Left colon (tissue), 2 donors: ENCODE results near the gene WDR38. TPM values are rescaled to one million over a fixed set of nuclear protein-coding genes. Genes with fewer than 3 reads are reported as not detected.

Experiments used
- ATAC-seq: fragments of 200-7000 bp; cut with Tn5 transposase; one replicate; pipeline ENCODE4 v1.9.1; 2020; ENCODE audit warnings: mild to moderate bottlenecking, moderate library complexity
- DNase-seq, 2 donors: peaks; one replicate each; pipeline ENCODE4 v3.0.0-alpha.2; 2020
- intact Hi-C, 2 donors: fragments of 100-400 bp; cut with DNase I in 1 of 2; cut with micrococcal nuclease in 1 of 2; formaldehyde crosslinking; loops; one replicate each; pipeline versions ENCODE4 v1.11.2 to v1.14.0; 2022; cut with DNase I, micrococcal nuclease
- long read RNA-seq: library from polyadenylated mRNA; unstranded; transcript quantifications from one replicate; pipeline ENCODE4 v2.0.0, GENCODE V29; 2021
- total RNA-seq, 2 donors: library from RNA; stranded (reverse); fragmentation: NEBNext Ultra II Directional; extraction: Animal tissue kit (Norgen Biotek cat#: 25700); gene quantifications; one replicate each; pipeline ENCODE4 v1.2.1, GENCODE V29; 2021
- donor health status: DM: no; HTN: no; CAD: no.
- donor health status: DM: yes; HTN: yes; CAD: no.

WDR38 gene, protein sequence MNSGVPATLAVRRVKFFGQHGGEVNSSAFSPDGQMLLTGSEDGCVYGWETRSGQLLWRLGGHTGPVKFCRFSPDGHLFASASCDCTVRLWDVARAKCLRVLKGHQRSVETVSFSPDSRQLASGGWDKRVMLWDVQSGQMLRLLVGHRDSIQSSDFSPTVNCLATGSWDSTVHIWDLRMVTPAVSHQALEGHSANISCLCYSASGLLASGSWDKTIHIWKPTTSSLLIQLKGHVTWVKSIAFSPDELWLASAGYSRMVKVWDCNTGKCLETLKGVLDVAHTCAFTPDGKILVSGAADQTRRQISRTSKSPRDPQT
- not detected for total RNA-seq
- long read RNA-seq: 0 reads

DNA sequence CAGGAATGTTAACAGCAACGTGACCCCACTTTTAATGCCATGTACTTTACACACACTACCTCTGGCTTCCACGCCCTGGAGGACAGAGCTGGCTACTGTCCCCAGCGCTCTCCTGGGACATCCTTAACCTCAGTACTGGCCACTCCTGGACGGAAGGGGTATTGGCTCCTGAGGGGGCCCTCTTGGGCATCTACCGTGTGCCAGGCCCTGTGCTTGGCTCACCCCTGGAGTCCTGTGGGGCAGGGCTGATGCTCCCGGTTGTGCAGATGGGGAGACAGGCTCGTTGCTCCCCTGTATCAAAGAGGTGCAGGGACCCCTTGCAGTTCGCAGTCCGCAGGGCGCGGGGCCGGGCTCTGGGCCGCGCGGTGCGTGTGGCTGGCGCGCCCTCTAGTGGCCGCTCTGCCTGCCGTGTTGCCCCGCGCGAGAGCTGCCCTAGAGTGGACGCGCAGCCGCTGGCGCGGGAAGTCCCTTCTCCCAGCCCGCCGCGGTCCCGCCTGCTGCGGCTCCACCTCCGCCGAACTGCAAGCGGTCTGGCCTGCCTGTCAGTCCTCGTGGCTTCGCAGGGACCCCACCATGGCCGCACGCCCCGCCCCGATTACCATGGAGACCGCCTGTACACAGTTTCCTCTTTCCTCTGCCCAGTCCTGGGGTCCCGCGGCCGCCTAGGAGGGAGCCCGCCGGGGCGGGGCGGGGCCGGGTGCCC is at the start of gene WDR38:
WDR38 (plus strand) TSS at position 632 of the 703 bp plus-strand sequence. CDS start 72 bp downstream, outside the sequence.
- DNase-seq (peak; percentile 66 to 82), ATAC-seq (peak; percentile 87)
- intact Hi-C loops: loop anchor here (2.0 to 5.0 kb wide), 2 partner anchors 78 to 81 kb away; partner anchors contain the start of gene NR6A1 (in 1 of the 2)

DNA sequence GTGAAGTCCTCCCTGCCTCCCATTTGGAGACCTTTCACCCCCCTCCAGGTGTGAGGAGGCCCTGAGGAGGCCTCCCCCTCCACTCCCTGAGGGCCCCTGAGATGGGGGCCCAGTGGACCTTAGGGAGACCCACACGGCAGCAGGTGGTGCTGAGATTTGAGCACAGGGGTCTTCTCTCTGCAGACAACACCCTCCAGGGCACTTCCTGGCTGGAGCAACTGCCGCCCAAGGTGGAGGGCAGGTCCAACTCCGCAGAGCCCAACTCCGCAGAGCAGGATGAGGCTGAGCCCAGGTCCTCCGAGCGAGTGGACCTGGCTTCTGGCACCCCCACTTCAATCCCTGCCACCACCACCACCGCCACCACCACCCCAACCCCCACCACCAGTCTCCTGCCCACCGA is 49.3 kb upstream of the WDR38 start:
- ATAC-seq (no peak), DNase-seq (no peak)
- intact Hi-C loops: no loop called here

DNA sequence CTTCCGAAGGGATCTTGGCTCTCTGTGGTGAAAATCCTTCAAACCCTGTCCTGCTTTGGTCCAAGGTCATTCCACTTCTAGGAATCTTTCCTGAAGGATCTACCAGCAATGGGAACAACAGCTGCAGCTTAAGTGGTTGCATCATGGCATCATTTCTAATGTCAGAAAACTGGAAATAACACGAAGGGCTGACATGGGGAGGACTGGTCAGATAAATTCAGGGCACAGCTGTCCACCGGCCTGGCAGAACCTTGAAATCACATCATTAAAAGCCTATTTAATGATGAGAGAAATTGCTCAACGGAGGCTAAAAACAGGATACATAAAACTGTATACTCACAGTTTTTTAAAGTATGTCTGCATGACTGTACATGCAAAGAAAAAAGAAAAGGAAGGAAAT is 48.1 kb upstream of the WDR38 start:
- intact Hi-C loops: no loop called here
- no peak for ATAC-seq
- DNase-seq: no peak

DNA sequence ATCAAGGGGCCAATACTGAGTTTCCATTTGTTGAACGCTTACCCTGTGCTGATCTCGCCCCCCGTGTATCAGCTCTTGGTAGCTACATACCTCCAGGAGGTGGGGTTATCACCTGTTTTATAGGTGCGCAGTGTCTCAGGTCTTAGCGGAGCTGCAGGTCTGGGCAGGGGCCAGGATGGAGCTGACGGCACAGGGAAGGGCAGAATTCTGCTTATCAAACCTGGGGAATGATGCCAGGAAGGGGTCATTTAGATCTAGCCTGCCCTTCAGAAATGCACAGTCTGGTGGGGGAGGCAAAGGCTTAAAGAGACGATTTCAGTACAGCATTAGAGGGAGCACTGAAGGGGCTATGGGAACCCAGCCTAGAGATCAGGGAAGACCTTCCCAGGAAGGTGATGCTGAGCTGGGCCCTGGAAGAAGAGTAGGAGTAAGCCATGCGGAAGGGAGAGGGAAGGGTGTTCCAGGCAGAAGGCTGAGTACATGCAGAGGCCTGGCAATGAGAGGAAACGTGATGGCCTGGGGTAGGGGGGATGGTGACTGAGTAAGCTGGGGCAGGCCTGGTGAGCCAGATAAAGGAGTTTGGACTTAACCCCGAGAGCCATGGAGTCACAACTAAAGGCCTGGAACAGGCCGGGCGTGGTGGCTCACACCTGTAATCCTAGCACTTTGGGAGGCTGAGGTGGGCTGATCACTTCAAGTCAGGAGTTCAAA is 44.9 kb upstream of the WDR38 start:
- ATAC-seq: no peak
- intact Hi-C loops: no loop called here
- no peak for DNase-seq

DNA sequence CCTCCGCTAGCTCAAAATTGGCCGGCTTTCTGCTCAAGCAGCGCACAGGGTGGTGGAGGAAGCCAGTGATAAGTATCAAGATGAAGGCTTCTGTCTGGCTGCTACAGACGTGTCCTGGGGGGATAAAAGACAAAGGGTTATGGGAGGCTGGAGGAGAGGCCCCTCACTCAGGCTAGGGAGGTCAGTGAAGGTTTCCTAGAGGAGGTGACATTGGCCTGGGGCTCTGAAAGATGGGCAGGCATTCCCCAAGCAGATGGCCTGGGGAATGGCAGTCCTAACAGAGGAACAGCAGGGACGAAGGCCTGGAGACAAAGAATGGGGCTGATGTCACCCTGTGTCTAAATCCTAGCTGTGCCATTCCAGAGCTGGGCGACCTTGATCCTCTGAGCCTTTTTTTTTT is 44.0 kb upstream of the WDR38 start:
- DNase-seq (no peak), ATAC-seq (no peak)
- intact Hi-C loops: no loop called here

DNA sequence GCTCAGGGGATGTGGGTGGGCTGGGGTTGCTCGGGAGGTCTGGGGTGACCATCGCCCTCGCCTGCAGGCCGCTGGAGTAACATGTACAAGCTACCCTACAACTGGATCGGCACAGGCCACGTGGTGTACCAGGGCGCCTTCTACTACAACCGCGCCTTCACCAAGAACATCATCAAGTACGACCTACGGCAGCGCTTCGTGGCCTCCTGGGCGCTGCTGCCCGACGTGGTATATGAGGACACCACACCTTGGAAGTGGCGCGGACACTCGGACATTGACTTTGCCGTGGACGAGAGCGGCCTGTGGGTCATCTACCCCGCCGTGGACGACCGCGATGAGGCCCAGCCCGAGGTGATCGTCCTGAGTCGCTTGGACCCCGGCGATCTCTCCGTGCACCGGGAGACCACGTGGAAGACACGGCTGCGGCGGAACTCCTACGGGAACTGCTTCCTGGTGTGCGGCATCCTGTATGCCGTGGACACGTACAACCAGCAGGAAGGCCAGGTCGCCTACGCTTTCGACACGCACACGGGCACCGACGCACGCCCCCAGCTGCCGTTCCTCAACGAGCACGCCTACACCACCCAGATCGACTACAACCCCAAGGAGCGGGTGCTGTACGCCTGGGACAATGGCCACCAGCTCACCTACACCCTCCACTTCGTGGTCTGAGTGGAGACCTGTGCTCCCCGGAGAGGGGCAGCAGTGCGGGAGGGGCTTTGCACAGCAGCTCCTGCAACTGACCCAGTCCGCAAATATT is 43.3 kb upstream of the WDR38 start:
- intact Hi-C loops: no loop called here
- DNase-seq (no peak), ATAC-seq (no peak)

DNA sequence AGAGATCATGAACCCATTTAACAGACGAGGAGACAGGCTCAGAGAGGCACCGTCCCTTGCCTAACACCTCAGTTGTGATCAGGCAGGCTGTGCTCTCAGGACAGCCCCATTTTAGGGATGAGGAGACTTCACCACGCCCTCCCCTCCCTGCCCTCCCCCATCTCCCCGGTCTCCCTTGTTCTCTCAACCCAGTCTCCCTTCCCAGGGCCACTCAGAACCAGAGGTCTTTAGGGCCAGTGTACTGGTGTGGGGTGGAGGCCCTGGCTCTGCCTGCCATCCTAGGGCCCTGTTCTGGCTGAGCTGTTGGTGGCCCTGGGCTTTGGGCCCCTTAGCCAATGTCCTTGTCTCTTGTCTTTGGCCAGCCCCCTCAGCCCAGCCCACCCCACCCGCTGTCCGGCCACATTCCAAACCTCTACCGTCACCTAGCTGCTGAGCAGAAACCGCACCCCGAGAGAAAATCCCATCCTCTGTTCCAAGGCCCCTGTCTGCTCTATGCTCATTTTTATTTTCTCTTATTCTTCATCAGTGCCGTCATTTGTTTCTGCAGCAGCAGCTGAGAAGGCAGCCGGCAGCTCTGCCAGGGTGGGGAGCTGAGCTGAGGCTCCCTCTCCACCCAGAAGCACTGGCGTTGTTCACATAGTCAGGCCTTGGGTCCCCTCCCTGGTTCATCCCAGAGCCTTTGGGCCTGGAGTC is 42.5 kb upstream of the WDR38 start:
- DNase-seq (no peak), ATAC-seq (no peak)
- intact Hi-C loops: no loop called here

DNA sequence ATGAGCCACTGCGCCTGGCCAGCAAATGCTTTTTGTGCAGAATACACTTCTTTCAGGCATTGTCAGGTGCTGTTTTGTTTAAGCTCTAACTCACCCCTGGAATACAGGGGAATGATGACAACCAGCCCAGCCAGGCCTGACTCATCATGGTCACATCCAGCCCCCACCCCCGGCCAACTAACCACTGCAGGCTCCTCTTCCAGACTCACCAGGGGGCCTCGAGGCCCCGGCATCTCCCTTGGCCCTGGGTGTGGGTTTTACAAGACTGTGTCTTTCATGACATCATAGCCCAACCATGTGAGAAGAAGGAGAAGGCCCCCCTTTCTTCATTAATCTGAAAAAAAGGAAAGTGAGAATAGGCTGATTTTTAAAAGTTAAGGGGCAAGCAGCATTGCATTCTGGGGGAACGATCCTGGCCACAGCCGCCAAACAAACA is 40.8 kb upstream of the WDR38 start:
- DNase-seq (peak; percentile 18 to 63), ATAC-seq (no peak)

DNA sequence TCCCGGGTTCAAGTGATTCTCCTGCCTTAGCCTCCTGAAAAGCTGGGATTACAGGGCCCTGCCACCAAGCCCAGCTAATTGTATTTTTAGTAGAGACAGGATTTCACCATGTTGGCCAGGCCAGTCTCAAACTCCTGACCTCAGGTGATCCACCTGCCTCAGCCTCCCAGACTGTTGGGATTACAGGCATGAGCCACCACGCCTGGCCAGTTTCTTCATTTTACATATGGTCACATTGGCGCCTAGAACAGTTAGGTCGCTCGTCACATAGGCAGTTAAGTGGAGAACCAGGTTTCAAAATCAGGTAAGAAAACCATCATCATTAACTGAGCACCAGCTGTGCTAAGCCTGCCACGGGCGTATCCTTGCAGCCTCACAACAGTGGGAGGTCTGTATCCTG is 40.2 kb upstream of the WDR38 start:
- intact Hi-C loops: no loop called here
- ATAC-seq (no peak), DNase-seq (no peak)

More for the DNA sequence above, 40.8 kb upstream of the WDR38 start:
- intact Hi-C loops: no loop called here

DNA sequence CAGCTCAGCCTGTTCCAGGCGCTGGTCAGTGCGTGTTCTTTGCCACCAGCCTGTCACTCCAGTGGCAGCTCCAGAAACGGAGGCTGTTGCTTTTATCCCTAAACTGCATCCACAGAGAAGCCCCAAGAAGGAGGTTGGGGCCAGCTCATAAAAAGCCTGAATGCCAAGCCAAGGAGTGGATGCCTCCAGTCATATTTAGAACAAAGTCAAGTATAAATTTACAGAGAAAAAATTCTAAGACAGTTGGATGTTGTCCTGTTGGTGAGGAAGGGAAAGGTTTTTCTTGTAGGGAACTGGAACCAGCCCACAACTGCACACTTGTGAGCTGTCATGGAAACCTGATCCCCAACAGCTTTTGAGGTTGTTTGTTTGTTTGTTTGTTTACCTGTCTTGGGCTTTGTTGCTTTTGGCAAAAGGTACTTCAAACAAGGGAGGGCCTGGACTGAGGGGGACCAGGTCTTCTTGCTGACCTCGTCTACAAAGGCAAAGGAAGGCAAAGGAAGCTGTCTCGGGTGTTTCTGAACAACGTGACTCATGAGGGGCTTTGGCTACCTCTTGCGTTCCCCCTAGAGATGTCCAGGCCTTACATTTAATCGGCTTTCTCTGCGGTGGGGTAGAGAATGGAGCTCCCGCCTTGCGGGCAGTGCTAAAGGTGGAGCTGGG is 39.6 kb upstream of the WDR38 start:
- no peak for ATAC-seq

DNA sequence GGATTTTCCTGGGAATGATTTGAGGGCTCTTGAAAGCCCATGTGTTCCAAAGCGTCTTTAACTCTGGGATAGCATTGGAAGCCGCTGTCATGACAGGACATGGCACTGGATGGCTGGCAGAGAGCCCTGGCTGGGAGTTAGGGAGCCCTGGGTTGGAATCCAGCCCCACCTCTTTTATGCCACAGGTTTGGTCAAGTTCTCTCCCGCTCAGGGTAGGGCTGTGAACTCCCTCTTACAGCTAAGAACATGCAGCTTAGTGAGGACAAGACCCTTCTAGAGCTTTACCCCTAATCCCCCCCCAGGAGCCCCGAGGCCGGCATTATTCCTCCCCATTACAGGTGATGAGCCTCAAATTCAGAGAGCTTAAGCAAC is 39.1 kb upstream of the WDR38 start:
- DNase-seq (no peak), ATAC-seq (no peak)
- intact Hi-C loops: no loop called here

More for the DNA sequence above, 39.6 kb upstream of the WDR38 start:
- DNase-seq: no peak
- intact Hi-C loops: no loop called here

DNA sequence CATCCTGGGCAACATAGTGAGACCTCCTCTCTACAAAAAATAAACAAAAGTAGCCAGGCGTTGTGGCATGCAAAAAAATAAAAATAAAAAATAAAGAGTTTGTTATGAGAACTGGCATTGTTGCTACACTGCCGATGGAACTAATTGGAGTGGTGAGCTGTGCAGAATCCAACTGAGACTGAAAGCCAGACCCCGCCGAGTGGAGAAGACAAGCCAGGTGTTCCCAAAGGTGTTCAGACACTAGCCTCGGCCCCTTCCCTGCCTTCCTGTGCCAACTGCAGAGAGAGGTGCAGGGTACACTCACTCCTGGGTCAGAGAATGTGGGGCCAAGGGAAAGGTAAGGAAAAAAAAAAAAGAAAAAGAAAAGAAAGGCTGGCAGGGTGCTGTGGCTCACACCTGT is 37.7 kb upstream of the WDR38 start:
- no peak for ATAC-seq
- intact Hi-C loops: no loop called here
- DNase-seq: no peak

DNA sequence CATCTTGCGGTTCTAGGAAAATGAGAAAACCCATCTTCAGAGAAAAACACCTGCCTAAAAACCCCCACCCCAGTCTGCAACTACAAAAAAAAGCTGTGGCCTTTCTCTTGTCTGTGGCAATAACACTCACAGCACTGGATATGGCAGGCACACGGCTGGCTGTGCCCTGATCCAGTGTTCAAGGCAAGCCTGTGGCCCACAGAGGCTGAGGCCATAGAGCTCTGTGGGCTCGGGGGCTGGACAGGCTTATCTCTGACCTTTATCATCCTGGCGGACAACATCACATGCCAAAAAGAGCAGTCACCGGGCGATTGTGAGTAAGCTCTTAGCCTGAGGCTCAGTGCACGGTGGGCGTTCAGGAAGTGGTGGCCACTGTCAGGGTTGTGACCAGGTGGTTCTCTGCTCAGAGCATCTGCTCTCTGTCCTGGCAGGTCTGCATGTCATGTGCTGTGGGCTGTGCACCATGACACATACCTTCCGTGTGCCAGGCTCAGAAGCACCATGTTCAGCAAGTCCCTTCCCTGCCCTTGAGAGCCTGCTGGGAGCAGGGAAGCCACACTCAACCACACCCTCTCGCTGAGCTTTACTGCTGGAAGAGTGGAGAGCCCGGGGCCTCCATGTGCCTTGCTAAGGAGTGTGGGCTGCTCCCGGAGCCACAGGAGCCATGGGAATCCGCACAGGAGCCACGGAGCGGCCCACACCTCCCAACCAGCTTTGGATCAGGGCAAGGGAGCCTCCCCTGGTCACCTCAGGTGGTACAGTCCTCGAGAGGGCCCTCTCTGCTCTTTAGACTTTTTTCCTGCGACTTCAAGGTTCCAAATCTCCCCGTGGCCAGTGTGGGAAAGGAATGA is 34.6 kb upstream of the WDR38 start:
- ATAC-seq: peak; percentile 45
- intact Hi-C loops: no loop called here
- no peak for DNase-seq

DNA sequence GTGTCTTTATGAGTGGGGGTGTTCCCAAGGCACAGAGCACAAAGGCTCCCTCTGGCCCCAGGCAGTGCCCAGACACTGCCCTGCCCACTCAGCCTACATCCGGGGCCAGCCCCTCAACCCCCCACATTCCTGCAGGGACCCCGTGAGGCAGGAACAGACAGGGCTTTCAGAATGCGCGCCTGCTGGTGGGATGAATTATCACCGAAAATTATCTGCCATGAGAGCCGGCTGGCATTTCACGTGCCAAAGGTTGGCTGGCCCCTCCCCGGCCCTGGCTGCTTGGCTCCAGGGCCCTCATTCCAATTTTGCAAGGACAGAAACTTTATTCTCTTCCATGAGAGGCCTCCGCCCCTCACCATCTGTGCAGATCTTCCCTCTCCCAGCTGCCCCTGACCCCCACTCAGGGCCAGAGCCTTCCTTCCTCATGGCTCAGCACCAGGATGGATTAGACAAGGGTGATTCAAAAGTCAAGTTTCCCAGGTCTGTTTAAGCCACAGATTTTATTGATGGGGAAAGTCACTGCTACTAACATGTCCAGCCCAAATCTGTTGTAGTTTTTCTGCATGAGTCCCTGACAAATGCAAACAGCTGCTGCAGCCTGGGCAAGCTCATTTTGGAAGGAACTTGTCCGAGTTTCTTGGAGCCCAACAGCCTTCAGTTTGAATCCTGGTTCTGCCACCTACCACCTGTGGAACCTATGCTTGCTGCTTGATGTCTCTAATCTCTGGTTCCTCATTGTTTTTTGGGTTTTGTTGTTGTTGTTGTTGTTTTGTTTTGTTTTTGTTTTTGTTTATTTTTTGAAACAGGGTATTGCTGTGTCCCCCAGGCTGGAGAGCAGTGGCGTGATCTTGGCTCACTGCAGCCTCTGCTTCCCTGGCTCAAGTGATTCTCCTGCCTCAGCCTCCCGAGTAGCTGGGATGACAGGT is 32.3 kb upstream of the WDR38 start:
- intact Hi-C loops: no loop called here
- ATAC-seq (no peak), DNase-seq (no peak)

DNA sequence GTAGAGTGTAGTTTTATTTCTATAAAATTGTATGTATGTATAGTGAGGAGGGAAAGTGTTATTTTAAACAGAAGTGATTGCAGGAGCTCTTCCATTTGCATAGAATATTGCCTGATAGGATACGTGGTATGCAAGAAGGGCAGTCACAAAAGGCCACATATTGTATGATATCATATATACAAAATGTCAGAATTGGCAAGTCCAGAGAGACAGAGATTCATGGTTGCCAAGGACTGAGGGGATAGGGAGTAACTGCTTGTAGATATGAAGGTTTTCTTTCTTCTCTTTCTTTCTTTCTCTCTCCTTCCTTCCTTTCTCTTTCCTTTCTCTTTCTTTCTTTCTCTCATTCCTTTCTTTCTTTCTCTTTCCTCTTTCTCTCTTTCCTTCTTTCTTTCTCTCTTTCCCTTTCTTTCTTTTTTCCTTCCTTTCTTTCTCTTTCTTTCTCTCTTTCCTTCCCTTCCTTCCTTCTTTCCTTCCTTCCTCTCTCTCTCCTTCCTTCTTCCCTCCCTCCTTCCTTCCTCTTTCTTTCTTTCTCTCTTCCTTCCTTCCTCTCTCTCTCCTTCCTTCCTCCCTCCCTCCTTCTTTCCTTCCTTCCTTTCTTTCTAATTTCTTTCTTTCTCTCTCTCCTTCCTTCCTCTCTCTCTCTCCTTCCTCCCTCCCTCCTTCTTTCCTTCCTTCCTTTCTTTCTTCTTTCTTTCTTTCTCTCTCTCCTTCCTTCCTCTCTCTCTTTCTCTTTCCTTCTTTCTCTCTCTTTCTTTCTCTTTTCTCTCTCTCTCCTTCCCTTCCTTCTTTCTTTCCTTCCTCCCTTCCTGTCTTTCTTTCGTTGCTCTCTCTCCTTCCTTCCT is 24.5 kb upstream of the WDR38 start:
- intact Hi-C loops: no loop called here
- DNase-seq: no peak
- ATAC-seq: no peak
